Midbrain (tissue), 1 donor: ENCODE results near the gene TAF11L2.
"Not testable (repeated sequence)": the region's sequence is repeated elsewhere in the genome, so short reads cannot be mapped to it uniquely, and the experiment has no call there.

Source experiments
- DNase-seq: peaks from one replicate; lab custom pipeline; 2025; lab: John Stamatoyannopoulos, UW

TAF11L2 gene

DNA sequence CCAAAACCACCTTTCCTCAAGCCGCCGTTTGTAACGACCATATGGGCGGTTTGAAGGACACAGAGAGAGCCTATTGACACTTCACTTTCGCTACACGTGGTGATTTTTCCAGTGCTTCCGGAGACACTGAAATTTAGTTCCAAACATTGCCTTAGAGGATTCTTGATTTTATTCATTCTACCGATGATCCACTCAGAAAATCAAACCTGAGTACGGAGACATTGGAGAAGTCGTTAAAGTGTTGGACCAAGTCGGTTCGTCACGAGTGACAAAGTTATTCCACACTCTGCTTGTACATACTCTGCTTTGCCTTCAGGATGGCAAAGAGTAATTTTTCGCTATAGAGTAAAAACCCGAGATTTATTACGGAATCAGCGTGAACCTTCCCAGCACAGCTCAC lies 28.5 kb downstream of the TAF11L2 start:
- not testable (repeated sequence) for DNase-seq

DNA sequence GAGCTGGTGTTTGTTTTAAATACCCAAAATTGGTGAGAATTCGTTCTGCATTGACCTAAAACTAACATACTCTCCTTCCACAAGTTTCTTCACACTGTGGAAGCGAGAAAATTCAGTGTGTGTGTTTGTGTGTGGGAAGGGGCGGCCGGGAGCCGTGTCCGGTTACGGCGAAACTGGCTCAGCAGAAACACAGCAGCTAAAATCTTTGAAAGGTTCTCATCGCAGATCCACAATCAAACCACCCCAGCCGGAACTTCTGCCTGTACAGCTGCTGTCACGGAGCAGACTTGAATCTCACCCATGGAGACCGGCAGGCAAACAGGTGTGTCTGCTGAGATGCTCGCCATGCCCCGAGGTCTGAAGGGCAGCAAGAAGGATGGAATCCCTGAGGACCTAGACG lies 30.3 kb downstream of the TAF11L2 start, which contains the start of gene TAF11L6:
TSS of gene TAF11L6 (plus strand) at position 301 of the 400 bp plus-strand sequence.
- not testable (repeated sequence) for DNase-seq
